Stimulated activated CD8-positive, alpha-beta memory T cell treated with anti-CD3 and anti-CD28 coated beads, Interleukin-15, amount 100 ng/mL, for 48 hours (primary cell): Measurements from ENCODE around the gene AGK.
"Not testable (repeated sequence)": the region's sequence is repeated elsewhere in the genome, so short reads cannot be mapped to it uniquely, and the experiment has no call there.

Source experiments
- DNase-seq, 2 donors: peaks; one replicate each; pipeline ENCODE4 v3.0.0-alpha.2; 2020; ENCODE audit warnings: low read depth in 2 of 2

AGK gene

GRCh38 chr7:141676618-141677017 lies 125.4 kb downstream of the AGK start:
- no peak for DNase-seq

- no peak for DNase-seq
These were observed 127.8 kb downstream of the AGK start for GRCh38 chr7:141679014-141679413.

- DNase-seq, result no peak
These were observed 134.2 kb downstream of the AGK start for GRCh38 chr7:141685285-141686023.

GRCh38 chr7:141686074-141686473 lies 134.9 kb downstream of the AGK start:
- no peak for DNase-seq

- no peak for DNase-seq
These were observed 135.5 kb downstream of the AGK start for GRCh38 chr7:141686670-141687069.

GRCh38 chr7:141688043-141688442 lies 136.8 kb downstream of the AGK start:
- no peak for DNase-seq

GRCh38 chr7:141689072-141689825 lies 138.0 kb downstream of the AGK start:
- DNase-seq, result not testable (repeated sequence)

- no peak for DNase-seq
These were observed 140.3 kb downstream of the AGK start for GRCh38 chr7:141691540-141691939.

- no peak for DNase-seq
These were observed 140.8 kb downstream of the AGK start for GRCh38 chr7:141691961-141692360.

GRCh38 chr7:141693082-141693481 lies 141.9 kb downstream of the AGK start:
- DNase-seq, result no peak

GRCh38 chr7:141695803-141696289 lies 144.6 kb downstream of the AGK start:
- DNase-seq, result no peak

GRCh38 chr7:141696348-141696747 lies 145.1 kb downstream of the AGK start:
- no peak for DNase-seq

- no peak for DNase-seq
These were observed 146.1 kb downstream of the AGK start for GRCh38 chr7:141697211-141697871.

GRCh38 chr7:141698247-141699015 lies 147.2 kb downstream of the AGK start:
- no peak for DNase-seq

GRCh38 chr7:141699860-141700259 lies 148.7 kb downstream of the AGK start:
- no peak for DNase-seq

GRCh38 chr7:141700296-141700847 lies 149.2 kb downstream of the AGK start:
- DNase-seq, result no peak

- no peak for DNase-seq
These were observed 149.7 kb downstream of the AGK start for GRCh38 chr7:141700848-141701371.

GRCh38 chr7:141701489-141702046 lies 150.4 kb downstream of the AGK start:
- peak; percentile 44 to 63 for DNase-seq

GRCh38 chr7:141702047-141702567 lies 150.9 kb downstream of the AGK start, which contains the start of gene DENND11:
Gene DENND11 (minus strand): TSS chr7:141702166. CDS start chr7:141702153, 13 bp downstream.
- peak; percentile 26 for DNase-seq

- DNase-seq, result no peak
These were observed 151.7 kb downstream of the AGK start for GRCh38 chr7:141702892-141703291.
